GM12873 (cell line): ENCODE data around the gene ST3GAL3.

Experiments used
- TF ChIP-seq, protein P1 (sequence below): IDR thresholded peaks from 2 replicates; pipeline ENCODE4 v1.5.1; 2012; ENCODE audit warnings: low read depth, mild to moderate bottlenecking, moderate library complexity, low read length, control low read depth; ENCODE audit not compliant: insufficient read depth; ENCODE audit errors: missing control alignments

ST3GAL3 gene

DNA sequence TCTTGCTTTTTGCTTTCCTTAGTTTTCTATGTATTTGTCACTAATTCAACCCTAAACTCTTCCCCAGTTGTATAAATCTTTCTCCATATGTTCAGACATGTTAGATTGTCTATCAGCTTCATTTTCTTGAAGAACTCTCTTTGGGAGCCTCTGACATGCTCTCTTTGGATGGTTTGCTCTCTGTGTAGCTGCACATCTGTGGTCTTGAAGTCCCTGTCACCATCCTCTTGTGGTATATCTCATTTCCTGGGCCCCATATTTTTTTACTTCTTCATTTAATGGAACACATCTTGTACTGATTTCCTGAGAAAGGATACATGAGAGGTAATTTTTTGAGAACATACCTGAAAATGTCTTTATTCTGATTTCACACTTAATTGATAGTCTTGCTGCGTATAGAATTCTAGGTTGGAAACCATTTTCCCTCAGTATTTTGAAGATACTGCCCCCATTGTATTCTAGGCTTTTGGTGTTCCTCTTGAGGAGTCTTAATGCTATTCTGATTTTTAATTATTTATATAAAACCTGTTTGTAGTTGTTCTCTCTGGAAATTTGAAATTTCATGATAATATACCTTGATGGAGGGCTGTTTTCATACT is 72.6 kb downstream of the ST3GAL3 start:
- TF ChIP-seq, protein P1, sequence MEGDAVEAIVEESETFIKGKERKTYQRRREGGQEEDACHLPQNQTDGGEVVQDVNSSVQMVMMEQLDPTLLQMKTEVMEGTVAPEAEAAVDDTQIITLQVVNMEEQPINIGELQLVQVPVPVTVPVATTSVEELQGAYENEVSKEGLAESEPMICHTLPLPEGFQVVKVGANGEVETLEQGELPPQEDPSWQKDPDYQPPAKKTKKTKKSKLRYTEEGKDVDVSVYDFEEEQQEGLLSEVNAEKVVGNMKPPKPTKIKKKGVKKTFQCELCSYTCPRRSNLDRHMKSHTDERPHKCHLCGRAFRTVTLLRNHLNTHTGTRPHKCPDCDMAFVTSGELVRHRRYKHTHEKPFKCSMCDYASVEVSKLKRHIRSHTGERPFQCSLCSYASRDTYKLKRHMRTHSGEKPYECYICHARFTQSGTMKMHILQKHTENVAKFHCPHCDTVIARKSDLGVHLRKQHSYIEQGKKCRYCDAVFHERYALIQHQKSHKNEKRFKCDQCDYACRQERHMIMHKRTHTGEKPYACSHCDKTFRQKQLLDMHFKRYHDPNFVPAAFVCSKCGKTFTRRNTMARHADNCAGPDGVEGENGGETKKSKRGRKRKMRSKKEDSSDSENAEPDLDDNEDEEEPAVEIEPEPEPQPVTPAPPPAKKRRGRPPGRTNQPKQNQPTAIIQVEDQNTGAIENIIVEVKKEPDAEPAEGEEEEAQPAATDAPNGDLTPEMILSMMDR, result no peak

DNA sequence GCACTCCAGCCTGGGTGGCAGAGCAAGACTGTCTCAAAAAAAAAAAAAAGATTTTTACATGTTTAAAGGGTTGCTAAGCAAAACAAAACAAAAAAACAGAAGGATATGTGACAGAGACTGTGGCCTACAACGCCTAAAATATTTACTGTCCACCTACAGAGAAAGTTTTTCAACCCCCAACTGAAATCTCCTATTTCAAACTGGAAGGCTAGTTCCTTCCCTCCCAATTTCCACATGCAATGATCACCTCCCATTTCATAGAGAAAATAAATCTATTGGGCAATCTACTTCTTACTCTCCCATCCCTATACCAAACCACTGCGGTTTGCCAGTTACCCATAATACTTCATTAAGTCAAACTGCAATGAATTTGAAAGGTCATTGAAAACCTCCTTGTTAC is 74.2 kb downstream of the ST3GAL3 start:
- TF ChIP-seq, protein P1, result no peak

DNA sequence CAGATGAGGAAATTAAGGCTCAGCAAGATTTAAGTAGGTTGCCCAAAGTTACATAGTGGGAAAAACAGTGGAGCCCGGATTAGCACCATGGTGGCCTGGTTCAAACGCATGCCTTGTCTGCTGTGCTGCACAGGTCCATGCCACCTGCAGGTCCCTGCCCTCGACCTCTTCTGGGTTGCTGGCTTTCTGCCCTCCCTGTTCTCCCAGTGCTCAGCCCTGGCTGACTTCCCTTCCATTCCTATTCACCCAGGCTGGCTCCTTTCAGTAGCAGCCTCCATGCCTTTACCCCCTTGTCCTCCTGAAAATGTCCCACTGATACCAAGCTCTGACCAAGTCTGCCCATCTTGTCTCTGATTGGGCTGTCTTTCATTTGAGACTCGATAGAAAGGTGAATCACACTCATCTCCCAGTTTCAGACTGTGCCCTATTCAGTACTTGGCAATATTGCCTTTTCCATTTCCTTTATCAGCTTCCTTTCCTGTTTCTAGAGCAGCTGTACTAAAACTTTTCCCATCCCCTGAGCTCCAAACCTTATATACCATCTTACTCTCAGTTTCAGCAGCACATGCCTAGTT is 75.8 kb downstream of the ST3GAL3 start:
- TF ChIP-seq, protein P1, result no peak

DNA sequence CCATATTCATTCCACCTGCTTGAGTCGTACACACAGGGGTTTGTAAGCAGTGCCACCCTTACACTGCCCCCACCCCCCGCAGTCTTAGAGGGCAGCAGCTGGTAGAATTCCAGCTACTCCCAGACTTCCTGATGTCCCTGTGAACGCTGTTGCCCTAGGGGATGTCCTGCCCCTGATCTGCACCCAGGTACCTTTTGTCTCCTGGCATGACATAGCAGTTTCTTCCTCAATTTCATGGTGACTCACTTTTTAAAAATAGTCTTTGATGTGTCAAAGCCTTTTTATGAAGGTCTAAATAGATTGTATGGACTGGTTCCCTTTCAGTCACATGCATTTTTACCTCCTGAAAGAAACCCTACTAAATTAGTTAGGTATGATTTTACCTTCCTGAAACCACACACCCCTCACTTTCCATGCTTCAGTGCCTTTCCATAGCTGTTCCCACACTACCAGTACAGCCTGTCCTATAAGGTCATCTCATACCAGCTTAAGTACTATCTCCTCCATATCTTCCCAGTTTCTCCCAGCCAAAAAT is 76.4 kb downstream of the ST3GAL3 start:
- TF ChIP-seq, protein P1, result no peak

DNA sequence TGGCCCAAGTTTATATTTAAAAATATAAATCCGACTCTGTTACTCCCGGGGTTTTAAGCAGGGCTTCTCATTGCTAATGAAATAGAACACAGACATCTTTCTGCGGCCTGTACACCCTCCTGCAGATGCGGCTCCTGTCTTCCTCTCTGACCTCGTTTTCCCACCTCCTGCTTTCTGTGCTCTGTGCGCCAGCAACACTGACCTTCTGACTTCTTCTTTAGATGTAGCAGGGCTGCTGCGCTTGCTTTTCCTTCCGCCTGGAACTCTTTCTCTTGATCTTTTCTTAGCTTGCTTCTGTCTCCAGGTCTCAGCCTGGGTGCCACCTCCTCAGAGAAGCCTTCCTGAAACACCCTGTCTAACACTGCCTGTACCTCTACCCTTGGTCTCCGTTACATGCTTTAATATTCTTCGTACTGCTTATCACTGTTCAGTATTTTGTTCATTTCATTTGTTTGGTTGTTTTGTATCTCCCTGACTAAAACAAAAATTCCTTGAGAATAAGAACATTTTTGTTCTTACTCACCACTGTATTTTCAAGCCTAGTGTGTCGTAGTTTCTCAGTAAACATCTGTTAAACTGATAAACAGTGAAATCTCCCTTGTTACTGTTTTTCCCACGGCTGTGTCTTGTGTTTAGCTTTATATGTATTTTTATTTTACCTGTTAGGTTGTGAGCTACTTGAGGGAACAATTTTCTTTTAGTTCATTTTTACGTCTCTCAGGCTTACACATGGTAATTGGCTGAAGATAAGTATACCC is 79.0 kb downstream of the ST3GAL3 start:
- TF ChIP-seq, protein P1, result no peak

DNA sequence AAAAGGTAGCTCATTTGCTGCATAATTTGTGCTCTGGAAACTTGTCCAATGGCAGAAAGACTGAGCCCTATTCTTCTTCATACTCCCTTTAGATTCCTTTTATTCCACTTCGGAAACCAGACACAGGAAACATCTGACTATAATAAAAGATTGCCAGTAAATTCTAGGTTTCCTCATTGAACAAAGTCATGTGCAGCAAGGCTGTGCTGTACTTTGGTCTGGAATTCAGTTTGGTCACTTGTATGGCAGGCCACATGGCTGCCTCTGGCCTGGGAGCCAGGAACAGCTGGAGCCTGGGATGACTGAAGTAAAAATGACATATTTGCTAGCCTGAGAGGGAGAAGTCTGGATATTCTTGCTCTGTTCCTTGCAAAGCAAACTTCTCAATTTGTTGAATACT is 79.6 kb downstream of the ST3GAL3 start:
- TF ChIP-seq, protein P1, result no peak
